ENCODE measurements around the gene COL23A1. TPM values are rescaled to one million over a fixed set of nuclear protein-coding genes. Genes with fewer than 3 reads are reported as not detected.

COL23A1 gene
- total and polyA plus RNA-seq, 2 of the 13 experiments (the other 11 are each of a cell fraction or from before 2014, with no cell fraction given) = not detected

- 37% methylated on average over 7 of the region's 14 CpGs for WGBS (ENCODE audit: low lambda C conversion rate)
Observed at GRCh38 chr5:178555771-178556211, 34.4 kb downstream of the COL23A1 start.

More at GRCh38 chr5:178555771-178556211, 34.4 kb downstream of the COL23A1 start:
- ChIA-PET CTCF (ENCODE audit: low intra/inter-chr PET ratio, low total read pairs) (no interaction called here), POLR2A (no interaction called here)
- Histone ChIP-seq H3K4me2 (ENCODE audit: low read depth, low read length) (no peak overlapping the region), H3K4me1 (ENCODE audit: insufficient read depth, low read length) (no peaks in the 10 kb centered on the region), H3K9ac (ENCODE audit: insufficient read depth, low read depth, low read length) (no peak overlapping the region), H3K4me3 (replicated peaks in 1 of 3; ENCODE audit: insufficient read depth in 1 of 3, low read depth in 2 of 3, low read length in 3 of 3) (no peak overlapping the region), H3K36me3 (replicated peaks in 1 of 2; ENCODE audit: control insufficient read depth in 1 of 2, insufficient read depth in 2 of 2, low read length in 2 of 2) (no peaks in the 10 kb centered on the region), H3K27me3 (ENCODE audit: control insufficient read depth in 1 of 2, insufficient read depth in 2 of 2, low read length in 2 of 2) (peaks cover 0 to 23% of the 10 kb centered on the region in 2 experiments; a peak in 3 of 5 replicates), H2AFZ (ENCODE audit: low read length) (no peak overlapping the region), H3K79me2 (ENCODE audit: insufficient read depth, low read length) (no peaks in the 10 kb centered on the region), H4K20me1 (ENCODE audit: insufficient read depth, low read length) (no peaks in the 10 kb centered on the region), H3K9me3 (ENCODE audit: low read length) (no peaks in the 10 kb centered on the region), H3K27ac (ENCODE audit: extremely low read length, insufficient read depth, low read length) (no peak overlapping the region)
- TF ChIP-seq ZNF567 (CRISPR knock-in tag; IDR thresholded peaks at IDR 0.05; ENCODE audit: borderline replicate concordance) = no peak
- TF ChIP-seq, protein P1, sequence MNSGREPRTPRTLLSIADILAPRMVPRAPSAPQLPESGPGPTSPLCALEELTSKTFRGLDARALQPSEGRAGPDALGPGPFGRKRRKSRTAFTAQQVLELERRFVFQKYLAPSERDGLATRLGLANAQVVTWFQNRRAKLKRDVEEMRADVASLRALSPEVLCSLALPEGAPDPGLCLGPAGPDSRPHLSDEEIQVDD (CRISPR knock-in tag; IDR thresholded peaks at IDR 0.05; ENCODE audit: borderline replicate concordance) = no peak
- TF ChIP-seq SNAPC5 (CRISPR knock-in tag; IDR thresholded peaks at IDR 0.05; ENCODE audit: borderline replicate concordance) = no peak
- TF ChIP-seq, protein P2, sequence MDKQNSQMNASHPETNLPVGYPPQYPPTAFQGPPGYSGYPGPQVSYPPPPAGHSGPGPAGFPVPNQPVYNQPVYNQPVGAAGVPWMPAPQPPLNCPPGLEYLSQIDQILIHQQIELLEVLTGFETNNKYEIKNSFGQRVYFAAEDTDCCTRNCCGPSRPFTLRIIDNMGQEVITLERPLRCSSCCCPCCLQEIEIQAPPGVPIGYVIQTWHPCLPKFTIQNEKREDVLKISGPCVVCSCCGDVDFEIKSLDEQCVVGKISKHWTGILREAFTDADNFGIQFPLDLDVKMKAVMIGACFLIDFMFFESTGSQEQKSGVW (CRISPR knock-in tag; IDR thresholded peaks at IDR 0.05; ENCODE audit: borderline replicate concordance) = no peak
- TF ChIP-seq HNRNPL (IDR thresholded peaks at IDR 0.05; ENCODE audit: low read depth, low read length) = no peak
- no peak for TF ChIP-seq RXRA (CRISPR knock-in tag; IDR thresholded peaks at IDR 0.05)
- TF ChIP-seq ZNF607 (CRISPR knock-in tag; IDR thresholded peaks at IDR 0.05; ENCODE audit: borderline replicate concordance) = no peak
- TF ChIP-seq ZNF577 (CRISPR knock-in tag; IDR thresholded peaks at IDR 0.05; ENCODE audit: borderline replicate concordance, low read depth) = no peak
- TF ChIP-seq ZNF280D (CRISPR knock-in tag; IDR thresholded peaks at IDR 0.05) = no peak
- TF ChIP-seq, protein P3, sequence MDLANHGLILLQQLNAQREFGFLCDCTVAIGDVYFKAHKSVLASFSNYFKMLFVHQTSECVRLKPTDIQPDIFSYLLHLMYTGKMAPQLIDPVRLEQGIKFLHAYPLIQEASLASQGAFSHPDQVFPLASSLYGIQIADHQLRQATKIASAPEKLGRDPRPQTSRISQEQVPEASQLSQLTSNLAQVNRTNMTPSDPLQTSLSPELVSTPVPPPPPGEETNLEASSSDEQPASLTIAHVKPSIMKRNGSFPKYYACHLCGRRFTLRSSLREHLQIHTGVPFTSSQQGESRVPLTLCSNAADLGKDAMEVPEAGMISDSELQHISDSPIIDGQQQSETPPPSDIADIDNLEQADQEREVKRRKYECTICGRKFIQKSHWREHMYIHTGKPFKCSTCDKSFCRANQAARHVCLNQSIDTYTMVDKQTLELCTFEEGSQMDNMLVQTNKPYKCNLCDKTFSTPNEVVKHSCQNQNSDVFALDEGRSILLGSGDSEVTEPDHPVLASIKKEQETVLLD (CRISPR knock-in tag; IDR thresholded peaks at IDR 0.05; ENCODE audit: low read depth) = no peak
- no peak for TF ChIP-seq RORA (CRISPR knock-in tag; IDR thresholded peaks at IDR 0.05)
- TF ChIP-seq ZNF790 (CRISPR knock-in tag; IDR thresholded peaks at IDR 0.05; ENCODE audit: borderline replicate concordance) = no peak
- no peak for TF ChIP-seq YY1 (IDR thresholded peaks at IDR 0.05; ENCODE audit: insufficient read depth, insufficient replicate concordance, low read depth, low read length)
- TF ChIP-seq ZBTB8A (CRISPR knock-in tag; IDR thresholded peaks at IDR 0.05; ENCODE audit: borderline replicate concordance, low read depth) = no peak
- no peak for TF ChIP-seq ZNF724P (CRISPR knock-in tag; IDR thresholded peaks at IDR 0.05; ENCODE audit: borderline replicate concordance)
- no peak for TF ChIP-seq FOXK2 (IDR thresholded peaks at IDR 0.05)
- no peak for ATAC-seq
- in situ Hi-C loops (cut with HindIII; ENCODE audit: extremely low pct_ligation_motif_present, low pct_unique_long_range_greater_than_20kb) = no loop called here
- intact Hi-C loops (cut with micrococcal nuclease; ENCODE audit: unreplicated experiment) = no loop called here
- no peak for DNase-seq (ENCODE audit: low spot score)
- FAIRE-seq = no peak
- BruUV-seq (replicated peaks) = no TSS peak
